IPS DF 19.7 (cell line): ENCODE measurements around the gene DLG1.

Experiments used
- DNase-seq: peaks from one replicate; pipeline ENCODE4 v3.0.0-alpha.2; 2013; ENCODE audit warnings: low read depth, low spot score

The DLG1 gene

GRCh38 chr3:197174927-197175326 lies 123.5 kb downstream of the DLG1 start:
- no peak for DNase-seq

GRCh38 chr3:197173620-197174019 lies 124.8 kb downstream of the DLG1 start:
- DNase-seq = no peak

GRCh38 chr3:197171481-197172067 lies 126.8 kb downstream of the DLG1 start:
- no peak for DNase-seq

GRCh38 chr3:197169028-197169427 lies 129.4 kb downstream of the DLG1 start:
- DNase-seq = no peak

- DNase-seq = no peak
These were observed 129.8 kb downstream of the DLG1 start for GRCh38 chr3:197168606-197169005.

- DNase-seq = no peak
These were observed 130.3 kb downstream of the DLG1 start for GRCh38 chr3:197168063-197168462.

- no peak for DNase-seq
These were observed 130.9 kb downstream of the DLG1 start for GRCh38 chr3:197167549-197167948.

GRCh38 chr3:197165890-197166289 lies 132.5 kb downstream of the DLG1 start:
- DNase-seq = no peak

- DNase-seq = no peak
These were observed 143.4 kb downstream of the DLG1 start for GRCh38 chr3:197155046-197155445.

- DNase-seq = no peak
These were observed 146.8 kb downstream of the DLG1 start for GRCh38 chr3:197151580-197151979.

GRCh38 chr3:197149528-197149927 lies 148.9 kb downstream of the DLG1 start:
- no peak for DNase-seq

- DNase-seq = no peak
These were observed 154.2 kb downstream of the DLG1 start for GRCh38 chr3:197144188-197144587.

- no peak for DNase-seq
These were observed 158.8 kb downstream of the DLG1 start for GRCh38 chr3:197139586-197139985.

GRCh38 chr3:197137751-197138150 lies 160.7 kb downstream of the DLG1 start:
- no peak for DNase-seq

GRCh38 chr3:197136744-197137143 lies 161.7 kb downstream of the DLG1 start:
- no peak for DNase-seq

- no peak for DNase-seq
These were observed 163.2 kb downstream of the DLG1 start for GRCh38 chr3:197135212-197135611.

GRCh38 chr3:197132916-197133530 lies 165.4 kb downstream of the DLG1 start:
- DNase-seq = no peak

GRCh38 chr3:197125636-197126035 lies 172.8 kb downstream of the DLG1 start:
- DNase-seq = no peak

GRCh38 chr3:197124713-197125112 lies 173.7 kb downstream of the DLG1 start:
- DNase-seq = no peak

- no peak for DNase-seq
These were observed 176.0 kb downstream of the DLG1 start for GRCh38 chr3:197122394-197122793.

- DNase-seq = no peak
These were observed 181.3 kb downstream of the DLG1 start for GRCh38 chr3:197117114-197117513.

- DNase-seq = no peak
These were observed 184.4 kb downstream of the DLG1 start for GRCh38 chr3:197114007-197114406.

- DNase-seq = no peak
These were observed 186.7 kb downstream of the DLG1 start for GRCh38 chr3:197111685-197112084.

- DNase-seq = no peak
These were observed 192.6 kb downstream of the DLG1 start for GRCh38 chr3:197105786-197106185.
